Measurements from ENCODE around the gene ATF7. TPM values are rescaled to one million over a fixed set of nuclear protein-coding genes. Genes with fewer than 3 reads are reported as not detected.

Gene ATF7
- polyA plus RNA-seq, 3 donors = 21.7 to 27.9 (median 24.4) TPM

DNA sequence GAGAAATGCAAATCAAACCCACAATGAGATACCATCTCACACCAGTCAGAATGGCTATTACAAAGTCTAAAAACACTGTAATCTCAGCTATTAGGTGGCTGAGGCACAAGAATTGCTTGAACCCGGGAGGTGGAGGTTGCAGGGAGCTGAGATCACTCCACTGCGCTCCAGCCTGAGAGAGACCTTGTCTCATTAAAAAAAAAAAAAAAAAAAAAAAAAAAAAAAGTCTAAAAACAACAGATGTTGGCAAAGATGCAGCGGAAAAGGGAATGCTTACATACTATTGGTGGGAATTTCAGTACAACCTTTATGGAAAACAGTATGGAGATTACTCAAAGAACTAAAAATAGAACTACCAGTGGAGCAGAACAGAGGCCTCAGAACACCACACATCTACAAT is 19.0 kb upstream of the ATF7 start:
- Mint-ChIP-seq H3K9me3 (peaks cover 0 to 5% (median 0%) of the 10 kb centered on the region in 7 donors), H3K27ac (no peak overlapping the region), H3K4me1 (no peaks in the 10 kb centered on the region), H3K27me3 (ENCODE audit: low read depth in 3 of 3) (no peaks in the 10 kb centered on the region), H3K36me3 (no peaks in the 10 kb centered on the region), H3K4me3 (no peak overlapping the region)
- no peak overlapping the region for H3K4me2 ChIP-seq (replicated peaks; ENCODE audit: extremely low read depth, low read length, poor library complexity, severe bottlenecking)
- no peaks in the 10 kb centered on the region for H3K79me2 ChIP-seq (ENCODE audit: insufficient read depth, low read length)
- no peaks in the 10 kb centered on the region for H3K27me3 ChIP-seq (ENCODE audit: control insufficient read depth in 2 of 2, insufficient read depth in 2 of 2, low read length in 2 of 2)
- no peaks in the 10 kb centered on the region for H3K9me3 ChIP-seq (replicated peaks in 1 of 2; ENCODE audit: control insufficient read depth in 1 of 2, insufficient read depth in 1 of 2, low read length in 2 of 2)
- H3K4me1 ChIP-seq (ENCODE audit: control insufficient read depth in 1 of 2, insufficient read depth in 2 of 2, low read length in 2 of 2) = no peaks in the 10 kb centered on the region
- H2AFZ ChIP-seq (ENCODE audit: insufficient read depth, low read depth, low read length, poor library complexity, severe bottlenecking) = no peak overlapping the region
- intact Hi-C loops (cut with micrococcal nuclease) = no loop called here
- no peak overlapping the region for H3K4me3 ChIP-seq (replicated peaks in 1 of 3; ENCODE audit: low read depth in 2 of 3, low read length in 3 of 3)
- no peaks in the 10 kb centered on the region for H3K36me3 ChIP-seq (replicated peaks in 1 of 2; ENCODE audit: control insufficient read depth in 1 of 2, insufficient read depth in 2 of 2, low read length in 2 of 2)
- no peak overlapping the region for H3K9ac ChIP-seq (ENCODE audit: insufficient read depth, low read length, poor library complexity, severe bottlenecking)
- WGBS (ENCODE audit: insufficient coverage) = no CpG with 5 or more reads among the region's 3 CpGs
- TF ChIP-seq CTCF (IDR thresholded peaks at IDR 0.05) = no peak
- no peak for DNase-seq
- no peak overlapping the region for H3K27ac ChIP-seq (ENCODE audit: low read depth in 1 of 2, low read length in 2 of 2)
- no peaks in the 10 kb centered on the region for H4K20me1 ChIP-seq (ENCODE audit: insufficient read depth, low read length)

- no peaks in the 10 kb centered on the region for H3K79me2 ChIP-seq (ENCODE audit: insufficient read depth, low read length)
- no peak overlapping the region for H3K27ac ChIP-seq (ENCODE audit: low read depth in 1 of 2, low read length in 2 of 2)
- H4K20me1 ChIP-seq (ENCODE audit: insufficient read depth, low read length) = no peaks in the 10 kb centered on the region
- no peak overlapping the region for H3K27ac Mint-ChIP-seq
- peaks cover 2% of the 10 kb centered on the region for H3K4me1 Mint-ChIP-seq
- peaks cover 0 to 1% (median 0%) of the 10 kb centered on the region in 3 donors for H3K27me3 Mint-ChIP-seq (ENCODE audit: low read depth in 3 of 3)
- 94% methylated on average over 3 of the region's 3 CpGs for WGBS (ENCODE audit: insufficient coverage)
- no peak overlapping the region for H3K4me3 ChIP-seq (replicated peaks in 1 of 3; ENCODE audit: low read depth in 2 of 3, low read length in 3 of 3)
- H3K4me1 ChIP-seq (ENCODE audit: control insufficient read depth in 1 of 2, insufficient read depth in 2 of 2, low read length in 2 of 2) = no peaks in the 10 kb centered on the region
- no peak overlapping the region for H3K4me2 ChIP-seq (replicated peaks; ENCODE audit: extremely low read depth, low read length, poor library complexity, severe bottlenecking)
- intact Hi-C loops (cut with micrococcal nuclease) = no loop called here
- no peak for TF ChIP-seq CTCF (IDR thresholded peaks at IDR 0.05)
- no peak overlapping the region for H3K4me3 Mint-ChIP-seq
- no peaks in the 10 kb centered on the region for H3K9me3 ChIP-seq (replicated peaks in 1 of 2; ENCODE audit: control insufficient read depth in 1 of 2, insufficient read depth in 1 of 2, low read length in 2 of 2)
- no peaks in the 10 kb centered on the region for H3K27me3 ChIP-seq (ENCODE audit: control insufficient read depth in 2 of 2, insufficient read depth in 2 of 2, low read length in 2 of 2)
- H3K36me3 ChIP-seq (replicated peaks in 1 of 2; ENCODE audit: control insufficient read depth in 1 of 2, insufficient read depth in 2 of 2, low read length in 2 of 2) = no peaks in the 10 kb centered on the region
- peaks cover 0 to 5% (median 1%) of the 10 kb centered on the region in 7 donors for H3K9me3 Mint-ChIP-seq
- H3K36me3 Mint-ChIP-seq = no peaks in the 10 kb centered on the region
- no peak overlapping the region for H3K9ac ChIP-seq (ENCODE audit: insufficient read depth, low read length, poor library complexity, severe bottlenecking)
- no peak for DNase-seq
- no peak overlapping the region for H2AFZ ChIP-seq (ENCODE audit: insufficient read depth, low read depth, low read length, poor library complexity, severe bottlenecking)
These were observed 18.0 kb upstream of the ATF7 start for GRCh38 chr12:53644133-53644532.

Measured in CD14-positive monocyte (primary cell).